GM19455 (cell line): ENCODE results near the gene DNAI4.
"Not testable (repeated sequence)": the region's sequence is repeated elsewhere in the genome, so short reads cannot be mapped to it uniquely, and the experiment has no call there.

Source experiments
- ATAC-seq: cut with Tn5 transposase; IDR thresholded peaks from one replicate; pipeline ENCODE4 v1.9.1; 2021; ENCODE audit not compliant: unreplicated experiment

DNAI4 gene

DNA sequence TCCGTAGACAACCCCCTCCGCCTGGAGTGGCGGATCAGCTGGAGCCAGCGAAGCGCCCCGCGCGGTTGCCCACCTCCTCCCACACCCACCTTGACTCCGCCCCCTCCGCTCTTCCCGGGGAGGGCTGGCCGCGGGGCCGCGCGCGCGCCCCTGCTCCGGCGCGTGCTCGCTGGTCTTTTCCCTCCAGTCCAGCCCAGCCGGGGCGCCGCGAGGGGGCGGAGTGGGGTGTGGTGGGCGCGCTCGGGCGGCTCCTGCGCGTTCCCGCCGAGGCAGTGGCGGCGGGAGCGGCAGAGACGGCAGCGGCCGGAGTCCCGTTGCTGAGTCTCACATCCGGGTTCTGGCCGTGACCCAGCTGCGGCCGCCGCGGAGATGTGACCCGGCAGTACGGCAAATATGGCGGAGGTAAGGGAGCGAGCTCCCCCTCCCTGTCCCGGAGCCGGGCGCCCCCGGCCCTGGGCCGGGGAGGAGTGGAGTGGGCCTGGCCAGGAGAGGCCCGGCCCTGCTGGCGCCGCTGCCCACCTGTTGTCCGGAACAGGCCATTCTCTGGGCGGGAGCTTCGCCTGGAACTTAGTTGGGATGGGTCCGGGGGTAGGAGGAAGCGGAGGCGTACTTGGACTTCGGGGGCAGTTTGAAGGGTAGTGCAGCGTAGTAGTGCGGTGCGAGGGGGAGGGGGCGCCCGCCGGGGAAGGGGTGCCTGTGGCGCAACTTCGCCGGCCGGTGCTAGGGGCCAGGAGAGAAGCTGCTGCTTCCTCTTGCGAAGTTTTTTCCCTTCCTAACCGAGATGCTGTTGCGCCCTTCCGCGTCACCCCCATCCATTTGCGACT lies 5.6 kb upstream of the DNAI4 start:
- ATAC-seq: peak; percentile 64

DNA sequence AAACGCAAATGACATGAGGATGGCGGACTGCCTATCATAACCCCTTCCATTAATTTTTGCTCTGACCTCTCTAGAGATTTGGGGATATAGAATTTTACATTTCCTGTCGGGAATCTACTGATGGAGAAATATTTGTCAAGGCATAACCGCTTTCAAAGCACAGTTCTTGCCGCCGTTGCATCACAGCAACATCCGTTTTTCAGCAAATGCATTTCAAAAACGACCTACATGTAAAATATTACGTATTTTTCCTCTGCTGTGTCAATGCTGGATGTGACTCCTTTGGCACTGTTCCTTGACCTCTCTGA lies 5.0 kb upstream of the DNAI4 start:
- ATAC-seq: no peak

DNA sequence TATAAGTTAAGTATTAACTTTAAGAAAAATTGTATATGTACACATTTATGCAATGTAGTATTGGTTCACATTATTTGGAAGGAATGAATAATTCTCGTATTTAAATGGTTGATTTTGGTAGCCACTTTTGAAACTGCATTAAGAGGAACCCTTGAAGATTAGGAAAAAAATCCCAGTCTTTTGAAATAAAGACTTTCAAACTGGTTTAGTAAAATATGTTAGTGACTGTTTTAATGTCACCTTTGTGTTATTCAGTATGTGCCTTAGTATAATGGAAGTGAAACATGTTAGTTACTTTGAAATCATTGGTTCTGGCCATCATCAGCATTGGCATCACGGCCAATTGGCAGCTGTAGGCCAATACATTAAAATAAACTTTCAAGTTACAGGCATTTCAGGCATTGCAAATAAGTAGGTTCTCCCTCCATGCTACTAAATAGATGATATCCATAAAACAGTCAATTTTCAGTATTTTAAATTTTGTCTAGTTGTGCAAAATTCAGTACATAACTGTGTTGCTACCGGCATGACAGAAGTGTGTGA lies 4.6 kb upstream of the DNAI4 start:
- no peak for ATAC-seq

DNA sequence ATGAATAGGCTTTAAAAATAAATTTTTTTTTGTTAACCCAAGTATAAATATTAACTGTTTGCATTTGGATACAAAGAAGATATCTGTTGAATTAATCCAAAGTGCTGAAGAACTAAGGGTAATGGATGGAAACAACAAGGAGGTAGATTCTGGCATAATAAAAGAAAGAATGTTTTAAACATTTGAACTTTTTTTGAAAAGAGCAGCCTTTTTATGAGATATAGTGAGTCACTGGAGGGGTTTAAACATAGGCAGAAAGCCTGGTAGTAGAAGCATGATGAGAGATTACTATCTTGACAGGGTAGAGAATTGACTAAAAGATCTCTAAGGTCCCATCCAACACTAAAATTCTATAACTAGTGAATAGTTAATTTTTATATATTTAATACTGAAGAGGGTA lies 2.9 kb upstream of the DNAI4 start:
- no peak for ATAC-seq

DNA sequence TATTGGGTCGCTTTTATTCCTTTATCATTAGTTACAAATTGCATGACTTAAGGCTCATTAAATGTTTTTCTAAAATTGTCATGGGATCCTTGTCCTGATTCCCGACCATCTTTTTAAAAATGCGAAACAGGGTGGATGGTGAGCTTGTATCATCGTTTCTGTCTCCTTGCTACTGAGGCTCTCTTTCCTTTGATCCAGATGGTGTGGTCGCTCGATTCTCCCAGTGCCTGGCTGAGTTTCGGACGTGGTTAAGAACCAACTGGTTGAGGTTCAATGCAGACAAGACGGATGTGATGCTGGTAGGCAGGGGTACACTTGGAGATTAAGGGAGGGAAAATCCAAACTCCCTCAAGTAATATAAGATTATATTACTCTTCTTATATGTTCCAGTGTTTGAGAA lies 1.3 kb upstream of the DNAI4 start:
- ATAC-seq: no peak

DNA sequence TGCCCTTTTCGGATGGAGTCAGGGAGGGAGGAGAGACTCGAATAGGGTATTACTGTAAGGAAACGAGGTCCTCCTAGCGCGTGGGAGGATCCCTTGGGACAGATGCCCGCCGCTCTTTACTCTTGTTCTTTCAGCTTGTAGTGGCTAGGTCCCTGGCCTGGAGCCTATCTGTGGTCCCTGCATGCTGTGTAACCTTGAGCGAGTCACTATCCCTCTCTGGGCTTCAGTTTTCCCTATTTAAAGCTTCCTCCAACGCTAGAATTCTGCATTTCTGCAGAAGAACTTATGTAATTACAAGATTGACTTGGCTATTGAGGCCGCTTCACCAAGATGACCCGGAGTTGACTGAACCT lies 878 bp upstream of the DNAI4 start:
- ATAC-seq: peak; percentile 2

DNA sequence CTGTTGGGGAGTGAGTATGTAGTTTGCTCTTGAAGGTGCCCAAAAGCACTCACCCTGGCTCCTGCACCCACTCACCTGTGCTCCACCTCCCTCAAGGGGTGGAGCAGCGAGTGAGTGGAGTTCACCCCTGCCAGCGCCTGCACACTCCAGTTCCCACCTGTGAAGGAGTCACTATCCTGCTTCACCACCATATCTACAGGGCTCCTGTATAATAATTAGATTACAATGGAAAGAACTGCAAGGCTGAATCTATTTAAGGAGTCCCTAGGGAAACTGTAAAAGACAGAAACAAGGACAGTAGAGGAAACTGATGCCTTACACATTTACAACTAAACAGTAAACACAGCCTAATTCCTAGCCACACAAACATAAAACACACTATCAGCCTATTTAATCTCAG lies 4.1 kb downstream of the DNAI4 start:
- no peak for ATAC-seq

DNA sequence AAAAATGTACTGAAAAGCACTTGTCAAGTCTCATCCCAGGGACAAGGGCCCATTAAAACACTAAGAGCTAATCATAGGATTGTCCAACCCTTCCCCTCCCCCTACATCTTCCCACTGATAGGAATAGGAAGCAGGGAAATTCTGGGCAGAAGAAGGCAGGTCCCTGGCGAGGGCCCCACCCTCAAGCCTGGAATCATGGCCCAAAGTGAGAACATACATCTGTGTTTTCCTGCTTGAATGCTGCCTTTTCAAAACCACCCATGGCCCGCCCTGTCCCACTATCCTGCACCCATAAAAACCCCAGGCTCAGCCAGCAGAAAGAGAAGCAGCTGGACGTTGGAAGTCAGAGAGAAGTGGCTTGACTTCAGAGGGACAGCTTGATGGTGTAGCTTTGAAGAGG lies 4.8 kb downstream of the DNAI4 start:
- ATAC-seq: no peak

DNA sequence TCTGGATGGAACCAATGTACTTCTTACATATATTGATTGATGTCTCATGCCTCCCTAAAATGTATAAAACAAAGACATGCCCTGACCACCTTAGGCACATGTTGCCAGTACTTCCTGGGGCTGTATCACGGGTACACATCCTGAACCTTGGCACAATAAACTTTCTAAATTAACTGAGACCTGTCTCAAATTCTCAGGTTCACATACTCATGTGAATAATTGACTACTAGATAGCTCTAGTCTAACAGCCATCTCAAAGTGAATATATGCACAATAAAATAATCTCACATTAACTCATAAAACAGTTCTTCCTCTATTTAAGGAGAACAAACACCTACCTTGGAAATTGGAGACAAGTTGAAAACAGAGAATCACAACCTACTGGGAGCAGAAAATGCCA lies 5.6 kb downstream of the DNAI4 start:
- no peak for ATAC-seq

DNA sequence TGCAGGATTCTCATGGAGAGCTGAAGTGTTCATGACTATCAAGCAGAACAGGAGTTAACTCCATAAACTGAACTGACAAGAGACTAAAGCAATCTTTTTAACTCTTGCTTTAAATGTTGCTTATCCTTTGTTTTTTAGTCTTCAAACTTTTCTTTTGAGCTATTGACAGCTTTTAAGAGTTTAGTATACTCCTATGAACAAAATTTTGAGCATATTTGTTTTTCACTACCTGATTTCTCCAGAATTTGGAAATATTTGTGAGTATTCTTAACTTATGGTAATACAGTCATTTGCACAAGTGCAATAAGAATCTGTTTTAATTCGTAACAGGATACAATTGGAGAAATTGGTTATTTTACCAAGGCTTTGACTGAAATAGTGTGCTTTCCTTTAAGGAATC lies 7.2 kb downstream of the DNAI4 start:
- no peak for ATAC-seq

DNA sequence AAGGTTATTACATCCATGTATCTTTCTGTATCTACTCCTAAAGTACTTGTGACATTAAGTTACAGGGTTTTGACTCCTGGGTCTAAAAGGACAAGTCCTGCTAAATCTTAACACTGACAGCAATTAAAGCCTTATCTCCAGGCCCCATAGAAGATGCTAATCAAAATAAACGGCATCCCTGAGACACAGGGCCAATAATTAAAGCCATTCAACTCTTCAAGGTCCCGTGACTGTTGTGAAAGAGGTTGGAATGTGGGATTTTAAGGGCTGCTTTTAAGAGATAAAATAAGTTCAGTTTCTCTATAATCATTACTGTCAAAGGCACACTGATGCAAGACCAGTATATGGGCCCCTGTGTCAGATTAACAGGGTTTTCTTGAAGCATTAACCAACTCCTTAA lies 8.3 kb downstream of the DNAI4 start:
- no peak for ATAC-seq

DNA sequence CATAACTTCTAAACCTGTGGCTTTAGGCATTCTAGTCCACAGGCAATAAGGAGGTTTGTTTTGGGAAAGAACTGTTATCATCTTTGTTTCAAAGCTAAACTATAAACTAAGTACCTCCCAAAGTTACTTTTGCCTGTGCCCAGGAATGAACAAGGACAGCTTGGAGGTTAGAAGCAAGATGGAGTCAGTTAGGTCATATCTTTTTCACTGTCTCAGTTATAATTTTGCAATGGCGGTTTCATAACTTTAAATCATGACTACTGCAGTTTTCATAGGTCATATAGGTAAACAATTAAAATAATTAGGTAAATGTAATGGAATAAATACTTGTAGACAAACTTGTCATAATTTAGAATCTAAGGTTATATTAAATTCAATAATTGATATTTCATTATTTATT lies 9.5 kb downstream of the DNAI4 start:
- not testable (repeated sequence) for ATAC-seq

DNA sequence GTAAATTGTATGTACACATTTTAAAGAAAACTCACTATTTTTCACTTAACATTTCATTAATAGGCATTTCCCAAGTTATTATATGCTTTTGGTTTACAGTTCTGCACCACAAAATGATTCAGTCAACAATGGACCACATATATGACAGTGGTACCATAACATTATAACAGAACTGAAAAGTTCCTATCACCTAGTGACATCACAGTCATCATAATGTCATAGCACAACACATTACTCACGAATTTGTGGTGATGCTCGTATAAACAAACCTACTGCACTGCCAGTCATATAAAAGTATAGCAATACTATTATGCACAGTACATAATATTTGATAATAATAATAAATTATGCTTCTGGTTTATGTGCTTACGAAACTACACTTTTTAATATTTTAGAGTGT lies 30.9 kb downstream of the DNAI4 start:
- ATAC-seq: no peak

DNA sequence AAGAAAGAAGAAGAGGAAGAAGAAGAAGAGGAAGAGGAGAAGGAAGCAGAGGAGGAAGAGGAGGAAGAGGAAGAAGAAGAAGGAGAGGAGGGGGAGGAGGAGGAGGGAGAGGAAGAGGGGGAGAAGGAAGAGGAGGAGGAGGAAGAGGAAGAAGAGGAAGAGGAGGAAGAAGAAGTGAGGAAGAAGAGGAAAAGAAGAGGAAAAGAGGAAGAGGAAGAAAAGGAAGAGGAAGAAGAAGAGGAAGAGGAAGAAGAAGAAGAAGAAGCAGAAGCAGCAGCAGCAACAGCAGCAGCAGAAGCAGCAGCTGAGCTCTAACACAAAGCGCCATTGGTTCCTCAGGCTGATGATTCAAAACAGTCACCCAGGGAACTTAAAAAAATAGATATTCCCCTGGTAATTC lies 34.0 kb downstream of the DNAI4 start:
- no peak for ATAC-seq

DNA sequence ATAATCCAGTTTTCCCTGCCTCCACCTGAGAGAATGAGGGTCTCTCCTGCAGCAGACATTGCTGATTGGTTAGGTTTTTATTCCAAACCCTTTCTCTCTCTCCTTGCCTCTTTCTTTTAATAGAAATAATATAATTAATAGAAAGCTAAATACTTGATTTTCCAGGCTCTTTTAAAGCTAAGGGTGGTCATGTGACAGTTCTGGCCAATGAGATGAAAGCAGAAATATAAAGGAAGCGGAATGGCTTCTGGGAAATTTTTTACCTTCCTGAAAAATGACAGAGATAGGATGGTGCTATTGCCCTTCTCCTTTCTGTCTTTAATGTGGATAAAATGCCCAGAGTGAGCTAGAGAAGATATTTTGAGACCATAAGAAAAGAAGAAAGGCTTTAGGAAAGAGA lies 35.6 kb downstream of the DNAI4 start:
- ATAC-seq: no peak

DNA sequence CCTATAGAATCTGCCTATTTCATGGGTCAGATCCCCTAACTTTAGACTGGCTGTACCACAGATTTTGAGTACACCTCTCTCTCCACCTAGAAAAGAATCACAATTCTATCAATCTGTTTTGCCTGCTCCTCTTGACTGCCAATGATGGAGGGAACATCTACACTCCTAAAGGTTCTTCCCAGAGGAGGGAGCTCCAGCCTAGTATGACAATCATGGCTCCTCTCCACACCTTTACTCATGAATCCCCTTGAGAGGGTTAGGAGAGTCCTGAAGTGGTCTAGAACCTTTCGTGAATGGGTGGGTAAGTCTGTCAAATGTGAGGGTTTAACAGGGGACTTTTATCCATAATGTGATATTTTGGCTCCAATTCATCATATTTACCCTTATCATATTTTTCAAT lies 48.0 kb downstream of the DNAI4 start:
- ATAC-seq: no peak

DNA sequence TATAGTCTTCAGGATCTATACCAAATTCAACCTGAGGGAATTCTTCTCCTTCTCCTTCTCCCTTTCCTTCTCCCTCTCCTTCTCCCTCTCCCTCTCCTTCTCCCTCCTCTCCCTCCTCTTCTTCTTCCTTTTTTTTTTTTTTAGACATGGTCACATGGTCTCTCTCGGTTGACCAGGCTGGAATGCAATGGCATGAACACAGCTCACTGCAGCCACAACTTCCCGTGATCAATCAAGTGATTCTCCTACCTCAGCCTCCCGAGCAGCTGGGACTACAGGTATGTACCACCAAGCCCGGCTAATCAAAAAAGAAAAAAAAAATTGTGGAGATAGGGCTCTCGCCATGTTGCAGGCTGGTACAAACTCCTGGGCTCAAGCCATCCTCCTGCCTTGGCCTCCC lies 51.5 kb downstream of the DNAI4 start:
- ATAC-seq: no peak

DNA sequence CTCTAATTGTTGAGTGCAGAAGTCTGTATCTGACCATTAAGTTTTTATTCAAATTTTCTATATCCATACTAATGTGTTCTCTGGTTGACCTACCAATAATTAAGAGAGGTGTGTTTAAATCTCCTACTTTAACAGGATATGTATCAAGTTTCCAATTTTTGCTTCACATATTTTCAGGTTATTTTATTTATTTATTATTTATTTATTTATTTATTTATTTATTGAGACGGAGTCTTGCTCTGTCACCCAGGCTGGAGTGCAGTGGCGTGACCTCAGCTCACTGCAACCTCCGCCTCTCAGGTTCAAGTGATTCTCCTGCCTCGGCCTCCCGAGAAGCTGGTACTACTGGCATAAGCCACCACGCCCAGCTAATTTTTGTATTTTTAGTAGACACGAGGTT lies 52.6 kb downstream of the DNAI4 start:
- ATAC-seq: not testable (repeated sequence)

DNA sequence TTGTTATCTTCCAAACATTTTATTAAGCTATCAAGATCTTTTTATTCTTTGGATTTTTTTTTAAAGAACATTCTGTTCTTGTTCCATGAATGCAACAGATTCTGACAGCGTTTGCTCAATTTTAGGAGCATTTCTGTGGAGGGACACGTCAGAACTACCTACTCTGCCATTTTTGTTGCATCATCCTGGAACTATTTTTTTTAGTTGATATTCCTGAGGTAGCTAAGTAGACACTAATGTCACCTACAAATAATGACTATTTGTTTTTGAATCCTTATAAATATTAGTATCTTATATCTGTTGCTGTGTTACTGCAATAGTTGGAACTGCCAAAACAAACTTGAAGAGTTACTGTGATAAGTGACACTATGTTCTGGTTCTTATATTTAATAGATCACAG lies 57.2 kb downstream of the DNAI4 start:
- no peak for ATAC-seq

DNA sequence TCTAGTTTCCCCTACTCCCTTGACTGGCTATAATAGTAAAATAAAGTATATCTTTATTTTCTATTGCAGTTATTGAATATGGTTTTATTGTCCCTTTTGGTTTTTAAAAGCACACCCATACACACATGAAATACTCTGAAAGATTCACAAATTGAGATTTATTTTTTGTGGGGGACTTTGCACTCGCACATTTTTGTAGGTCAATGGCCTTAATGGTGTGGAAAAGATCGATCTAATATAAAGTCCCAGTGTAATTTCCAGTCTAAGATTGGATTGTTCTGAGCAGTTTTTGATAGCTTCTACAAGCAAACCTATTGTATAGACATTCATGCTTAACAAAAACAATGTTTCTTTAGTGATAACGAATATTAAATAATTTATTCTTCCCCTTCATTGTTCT lies 64.1 kb downstream of the DNAI4 start:
- ATAC-seq: no peak

DNA sequence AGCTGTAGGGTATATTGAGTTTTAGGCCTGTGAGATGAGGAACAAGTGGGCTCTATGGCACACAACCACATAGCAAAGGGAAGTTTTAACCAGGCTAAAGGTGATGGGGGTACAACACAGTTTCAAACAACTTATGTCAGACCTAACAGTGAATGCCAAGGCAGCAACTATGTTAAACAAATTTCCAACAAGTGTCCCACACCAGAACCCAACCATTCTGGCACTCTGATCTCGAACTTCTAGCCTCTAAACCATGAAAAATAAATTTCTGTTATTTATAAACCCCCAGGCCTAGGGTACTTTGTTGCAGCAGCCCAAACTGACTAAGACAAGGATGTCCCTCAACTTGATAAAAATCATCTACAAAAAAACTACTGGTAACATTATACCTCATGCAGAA lies 71.3 kb downstream of the DNAI4 start:
- no peak for ATAC-seq

DNA sequence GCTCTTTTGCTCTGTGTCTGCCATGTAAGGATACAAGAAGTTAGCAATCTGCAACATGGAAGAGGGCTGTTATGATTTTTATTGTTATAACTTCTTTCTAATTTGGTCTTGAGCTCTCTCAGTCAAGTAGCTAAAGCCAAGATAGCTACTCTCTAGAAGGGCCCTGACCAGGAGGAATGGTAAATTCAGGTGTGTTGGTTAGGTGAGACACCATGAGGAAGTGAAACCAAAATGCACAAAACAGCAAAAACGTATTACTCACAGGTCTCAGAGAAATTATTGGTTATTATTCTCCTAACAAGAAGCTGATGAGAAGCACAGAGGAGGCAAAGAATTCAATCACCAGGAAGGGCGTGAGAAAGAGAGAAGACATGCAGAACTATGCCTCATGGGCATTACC lies 71.8 kb downstream of the DNAI4 start:
- no peak for ATAC-seq

DNA sequence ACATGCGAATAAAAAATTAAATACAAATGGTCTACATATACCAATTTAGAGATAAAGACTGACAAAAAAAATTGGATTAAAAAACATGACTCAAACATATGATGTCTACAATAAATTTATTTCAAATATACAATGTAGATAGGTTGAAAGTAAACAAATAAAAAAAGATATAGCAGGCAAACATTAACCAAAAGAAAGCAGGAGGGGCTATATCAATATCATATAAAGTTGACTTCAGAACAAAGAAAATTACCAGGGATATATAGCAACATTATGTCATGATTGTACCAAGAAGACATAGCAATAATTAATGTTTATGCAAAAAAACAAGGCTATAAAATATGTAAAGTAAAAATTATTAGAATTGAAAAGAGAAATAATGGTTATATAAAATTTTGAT lies 73.7 kb downstream of the DNAI4 start:
- no peak for ATAC-seq
